MM.1S (cell line): ENCODE results near the gene SIPA1.

Source experiments
- EZH2 ChIP-seq: fragments of 300-600 bp; sonication (generic); optimal IDR thresholded peaks from 2 replicates; pipeline ENCODE3; 2017; ENCODE audit warnings: low read depth, mild to moderate bottlenecking, antibody characterized with exemption, low read length, mixed read lengths
- EZH2phosphoT487 ChIP-seq: fragments of 300-600 bp; sonication (generic); IDR thresholded peaks from 2 replicates; pipeline ENCODE4 v1.6.1; 2018; ENCODE audit warnings: antibody characterized with exemption, low read length
- TF ChIP-seq, protein P1 (sequence below): fragments of 300-600 bp; sonication (generic); IDR thresholded peaks from 2 replicates; pipeline ENCODE4 v1.5.1; 2016; ENCODE audit warnings: antibody characterized with exemption, low read length, mixed read lengths

DNA sequence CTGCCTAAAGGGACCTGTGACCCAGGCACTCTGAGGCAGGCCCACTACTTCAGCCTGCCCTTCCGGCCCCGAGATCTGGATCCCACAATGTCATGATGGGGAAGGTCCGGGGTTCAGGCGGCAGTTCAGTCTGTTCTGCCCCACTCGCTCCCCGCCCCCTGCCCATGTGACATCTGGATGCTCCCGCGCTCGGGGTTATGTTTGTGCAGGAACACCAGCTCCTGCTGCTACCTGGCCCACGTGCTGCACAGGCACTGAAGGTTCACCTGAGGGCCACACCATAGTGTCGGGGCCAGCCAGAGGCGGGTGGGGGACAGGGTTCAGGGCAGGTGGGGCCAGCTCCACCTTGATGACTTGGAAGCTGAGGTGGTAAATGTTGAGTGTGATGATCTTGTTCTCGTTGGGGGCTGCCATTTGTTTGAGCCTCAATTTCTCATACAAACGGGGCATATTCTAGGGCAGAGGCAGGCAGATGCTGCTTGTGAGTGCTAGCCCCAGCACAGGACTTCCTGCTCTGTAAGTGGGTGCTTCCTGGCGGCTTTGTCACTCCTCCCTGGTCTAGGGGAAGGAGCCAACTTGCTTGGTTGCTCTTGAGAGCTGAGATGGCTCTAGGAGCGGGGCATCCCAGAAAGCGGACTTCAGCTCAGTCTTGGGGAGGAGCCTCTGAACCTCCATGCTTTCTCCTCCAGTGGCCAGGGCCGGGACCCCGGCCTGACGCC, 4.4 kb upstream of the SIPA1 start:
- no peak for TF ChIP-seq EZH2
- TF ChIP-seq, protein P1, sequence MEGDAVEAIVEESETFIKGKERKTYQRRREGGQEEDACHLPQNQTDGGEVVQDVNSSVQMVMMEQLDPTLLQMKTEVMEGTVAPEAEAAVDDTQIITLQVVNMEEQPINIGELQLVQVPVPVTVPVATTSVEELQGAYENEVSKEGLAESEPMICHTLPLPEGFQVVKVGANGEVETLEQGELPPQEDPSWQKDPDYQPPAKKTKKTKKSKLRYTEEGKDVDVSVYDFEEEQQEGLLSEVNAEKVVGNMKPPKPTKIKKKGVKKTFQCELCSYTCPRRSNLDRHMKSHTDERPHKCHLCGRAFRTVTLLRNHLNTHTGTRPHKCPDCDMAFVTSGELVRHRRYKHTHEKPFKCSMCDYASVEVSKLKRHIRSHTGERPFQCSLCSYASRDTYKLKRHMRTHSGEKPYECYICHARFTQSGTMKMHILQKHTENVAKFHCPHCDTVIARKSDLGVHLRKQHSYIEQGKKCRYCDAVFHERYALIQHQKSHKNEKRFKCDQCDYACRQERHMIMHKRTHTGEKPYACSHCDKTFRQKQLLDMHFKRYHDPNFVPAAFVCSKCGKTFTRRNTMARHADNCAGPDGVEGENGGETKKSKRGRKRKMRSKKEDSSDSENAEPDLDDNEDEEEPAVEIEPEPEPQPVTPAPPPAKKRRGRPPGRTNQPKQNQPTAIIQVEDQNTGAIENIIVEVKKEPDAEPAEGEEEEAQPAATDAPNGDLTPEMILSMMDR = no peak
- no peak for TF ChIP-seq EZH2phosphoT487
